Keratinocyte (primary cell): ENCODE results near the gene ANKS6. TPM values are rescaled to one million over a fixed set of nuclear protein-coding genes. Genes with fewer than 3 reads are reported as not detected.
A peak's percentile ranks its signal among the peaks of the same experiment; 100 is the strongest.

ENCODE experiments used
- DNase-seq: peaks from one replicate; pipeline ENCODE4 v3.0.0-alpha.2; 2011; ENCODE audit warnings: low read depth, missing footprints, low spot score
- FAIRE-seq: peaks from 2 replicates; lab custom pipeline; 2011; peaks lifted over from hg19 to GRCh38; lab: Jason Lieb, UNC
- H2AFZ ChIP-seq: 2 replicates; pipeline ENCODE4 v1.6.0; 2012; ENCODE audit warnings: low read length, control low read depth, inconsistent platforms; ENCODE audit not compliant: control insufficient read depth
- H3K27ac ChIP-seq: 2 replicates; pipeline ENCODE4 v1.5.1; 2011; ENCODE audit warnings: low read length; ENCODE audit not compliant: control insufficient read depth, insufficient read depth
- H3K27me3 ChIP-seq: 3 replicates; pipeline ENCODE4 v1.6.0; 2011; ENCODE audit warnings: low read length; ENCODE audit not compliant: control insufficient read depth, insufficient read depth; ENCODE audit errors: extremely low read depth
- H3K36me3 ChIP-seq, 2 experiments: 2 replicates in 1 of 2; 3 replicates in 1 of 2; pipeline ENCODE4 v1.5.1; 2011; ENCODE audit warnings: low read length in 2 of 2, mild to moderate bottlenecking in 1 of 2; ENCODE audit not compliant: control insufficient read depth in 2 of 2, insufficient read depth in 2 of 2; ENCODE audit errors: extremely low read depth in 1 of 2
- H3K4me1 ChIP-seq: 3 replicates; pipeline ENCODE4 v1.5.1; 2011; ENCODE audit warnings: low read length; ENCODE audit not compliant: control insufficient read depth, insufficient read depth; ENCODE audit errors: extremely low read depth
- H3K4me2 ChIP-seq: 3 replicates; pipeline ENCODE4 v1.6.0; 2011; ENCODE audit warnings: low read depth, low read length; ENCODE audit not compliant: control insufficient read depth, insufficient read depth; ENCODE audit errors: extremely low read depth
- H3K4me3 ChIP-seq, 3 experiments: fragments of 200-600 bp in 1 of 3; sonication (generic) in 1 of 3; 2 replicates in 2 of 3; 3 replicates in 1 of 3; pipeline ENCODE4 v1.5.1; 2011 to 2016; ENCODE audit warnings: low read length in 3 of 3, mild to moderate bottlenecking in 3 of 3, control low read depth in 2 of 3, inconsistent platforms in 1 of 3, low read depth in 1 of 3, mixed read lengths in 1 of 3, mixed run types in 1 of 3, moderate library complexity in 1 of 3; ENCODE audit not compliant: control insufficient read depth in 2 of 3, insufficient read depth in 2 of 3; ENCODE audit errors: extremely low read depth in 1 of 3
- H3K79me2 ChIP-seq: 2 replicates; pipeline ENCODE4 v1.6.0; 2012; ENCODE audit warnings: low read length; ENCODE audit not compliant: control insufficient read depth, insufficient read depth
- H3K9ac ChIP-seq: 3 replicates; pipeline ENCODE4 v1.6.0; 2011; ENCODE audit warnings: low read length; ENCODE audit not compliant: control insufficient read depth, insufficient read depth; ENCODE audit errors: extremely low read depth
- H3K9me1 ChIP-seq: 3 replicates; pipeline ENCODE4 v1.6.0; 2011; ENCODE audit warnings: low read length; ENCODE audit not compliant: control insufficient read depth, insufficient read depth; ENCODE audit errors: extremely low read depth
- H3K9me3 ChIP-seq: 2 replicates; pipeline ENCODE4 v1.5.1; 2012; ENCODE audit warnings: low read depth, low read length; ENCODE audit not compliant: control insufficient read depth
- H4K20me1 ChIP-seq: 3 replicates; pipeline ENCODE4 v1.6.0; 2011; ENCODE audit warnings: low read length; ENCODE audit not compliant: control insufficient read depth, insufficient read depth; ENCODE audit errors: extremely low read depth
- CTCF ChIP-seq, 3 experiments: IDR thresholded peaks in 1 of 3; conservative IDR thresholded peaks in 1 of 3; optimal IDR thresholded peaks in 1 of 3; 2 replicates in 2 of 3; 3 replicates in 1 of 3; pipeline versions ENCODE3 to v1.5.1; 2011; ENCODE audit warnings: low read length in 3 of 3, mild to moderate bottlenecking in 3 of 3, moderate library complexity in 2 of 3, control low read depth in 1 of 3, inconsistent platforms in 1 of 3; ENCODE audit not compliant: insufficient read depth in 2 of 3; ENCODE audit errors: extremely low read depth in 1 of 3
- EZH2 ChIP-seq: IDR thresholded peaks from one replicate; pipeline ENCODE4 v1.6.1; 2012; ENCODE audit warnings: inconsistent platforms, mild to moderate bottlenecking, low read length, moderate library complexity
- dilution Hi-C: fragments of 300-500 bp; cut with MboI; formaldehyde crosslinking; loops from one replicate; pipeline ENCODE4 v1.7.0; 2020; ENCODE audit warnings: low sequenced_read_pairs; ENCODE audit not compliant: extremely low pct_ligation_motif_present
- polyA plus RNA-seq, 5 experiments: library from polyadenylated mRNA; depleted of rRNA in 3 of 5; stranded (reverse) in 3 of 5; stranded (forward) in 1 of 5; unstranded in 1 of 5; fragments of >200 nt; gene quantifications; 1 replicate in 1 of 5; 2 replicates in 3 of 5; 3 replicates in 1 of 5; pipeline versions ENCODE4 v1.2.1 to v1.2.3, GENCODE V29; 2011 to 2012; ENCODE audit warnings: missing spikeins in 2 of 5, low read depth in 1 of 5, low replicate concordance in 1 of 5

The ANKS6 gene
- polyA plus RNA-seq, 1 donor (not counting 4 experiments of a cell fraction or from before 2014, with no cell fraction given), result 13.5 TPM

DNA sequence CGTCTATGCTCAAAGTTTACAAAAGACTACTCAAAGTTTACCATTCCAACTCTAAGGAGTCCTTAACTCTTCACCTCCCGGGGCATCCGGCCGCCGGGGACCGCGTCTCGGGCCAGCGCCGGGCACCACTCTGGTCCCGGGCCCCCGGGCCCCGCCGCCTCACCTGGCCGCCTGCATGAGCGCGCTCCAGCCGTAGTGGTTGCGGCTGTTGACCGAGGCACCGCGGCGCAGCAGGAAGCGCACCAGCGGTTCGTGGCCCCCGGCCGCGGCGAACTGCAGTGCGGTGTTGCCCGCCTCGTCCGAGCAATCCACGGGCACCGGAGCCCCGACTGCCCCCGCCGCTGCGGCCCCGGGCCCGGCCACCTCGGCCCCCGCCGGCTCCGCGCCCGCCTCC is 388 bp downstream of the ANKS6 start:
- TF ChIP-seq CTCF (optimal IDR thresholded peaks at IDR 0.05 in 1 of 3, IDR thresholded peaks at IDR 0.05 in 1 of 3, conservative IDR thresholded peaks at IDR 0.05 in 1 of 3; ENCODE audit: extremely low read depth in 1 of 3, insufficient read depth in 2 of 3, low read length in 3 of 3) (no peak), EZH2 (no peak)
- peak overlapping the region; percentile 65 for H3K9ac ChIP-seq
- dilution Hi-C loops, result no loop called here
- peak overlapping the region; percentile 48 to 68 (median 62) for H3K4me3 ChIP-seq
- peaks cover 3% of the 10 kb centered on the region for H3K9me3 ChIP-seq
- H3K27ac ChIP-seq, result peak overlapping the region; percentile 1
- no peaks in the 10 kb centered on the region for H4K20me1 ChIP-seq
- DNase-seq (no peak), FAIRE-seq (no peak)
- peaks cover 24% of the 10 kb centered on the region for H3K79me2 ChIP-seq
- H3K36me3 ChIP-seq, result peaks cover 0 to 5% of the 10 kb centered on the region in 2 experiments
- peaks cover 31% of the 10 kb centered on the region for H3K4me1 ChIP-seq
- H3K27me3 ChIP-seq, result no peaks in the 10 kb centered on the region
- H3K9me1 ChIP-seq, result no peaks in the 10 kb centered on the region
- peak overlapping the region; percentile 66 for H2AFZ ChIP-seq
- peak overlapping the region; percentile 89 for H3K4me2 ChIP-seq

- Histone ChIP-seq H3K27me3 (no peaks in the 10 kb centered on the region), H3K9me3 (peaks cover 3% of the 10 kb centered on the region), H3K27ac (peak overlapping the region; percentile 1), H3K4me1 (peaks cover 36% of the 10 kb centered on the region), H3K79me2 (peaks cover 24% of the 10 kb centered on the region), H3K4me3 (peak overlapping the region; percentile 48 to 68 (median 62)), H3K36me3 (peaks cover 0 to 5% of the 10 kb centered on the region in 2 experiments), H3K9ac (peak overlapping the region; percentile 65), H3K9me1 (no peaks in the 10 kb centered on the region), H4K20me1 (no peaks in the 10 kb centered on the region), H3K4me2 (peak overlapping the region; percentile 89), H2AFZ (no peak overlapping the region)
- dilution Hi-C loops, result no loop called here
- DNase-seq (no peak), FAIRE-seq (no peak)
- TF ChIP-seq EZH2, result no peak
- no peak for TF ChIP-seq CTCF (optimal IDR thresholded peaks at IDR 0.05 in 1 of 3, IDR thresholded peaks at IDR 0.05 in 1 of 3, conservative IDR thresholded peaks at IDR 0.05 in 1 of 3; ENCODE audit: extremely low read depth in 1 of 3, insufficient read depth in 2 of 3, low read length in 3 of 3)
Measured at GRCh38 chr9:98795295-98795955, 930 bp downstream of the ANKS6 start.
